HG03159 (cell line): ENCODE results near the gene RBM4B.
"Not testable (repeated sequence)": the region's sequence is repeated elsewhere in the genome, so short reads cannot be mapped to it uniquely, and the experiment has no call there.

Experiments
- ATAC-seq: cut with Tn5 transposase; IDR thresholded peaks from one replicate; pipeline ENCODE4 v1.9.1; 2021; ENCODE audit warnings: mild to moderate bottlenecking, moderate library complexity; ENCODE audit not compliant: unreplicated experiment

RBM4B gene

GRCh38 chr11:66677599-66678375 is at the start of gene RBM4B:
Gene RBM4B, minus strand, starts transcription at chr11:66677887. Its CDS starts 808 bp downstream, at chr11:66677079.
- ATAC-seq = peak; percentile 79

GRCh38 chr11:66725647-66726046 is 48.0 kb upstream of the RBM4B start:
- ATAC-seq = no peak

- no peak for ATAC-seq
These were observed 47.4 kb upstream of the RBM4B start for GRCh38 chr11:66725114-66725513.

- not testable (repeated sequence) for ATAC-seq
These were observed 46.5 kb upstream of the RBM4B start for GRCh38 chr11:66724167-66724566.

- ATAC-seq = no peak
These were observed 46.0 kb upstream of the RBM4B start for GRCh38 chr11:66723693-66724092.

GRCh38 chr11:66722745-66723651 is 45.3 kb upstream of the RBM4B start:
- ATAC-seq = no peak

GRCh38 chr11:66721939-66722338 is 44.3 kb upstream of the RBM4B start:
- ATAC-seq = no peak

GRCh38 chr11:66720899-66721470 is 43.3 kb upstream of the RBM4B start:
- ATAC-seq = no peak

GRCh38 chr11:66720223-66720898 is 42.7 kb upstream of the RBM4B start:
- no peak for ATAC-seq

- ATAC-seq = no peak
These were observed 41.6 kb upstream of the RBM4B start for GRCh38 chr11:66719111-66719872.

- ATAC-seq = no peak
These were observed 40.8 kb upstream of the RBM4B start for GRCh38 chr11:66718320-66718971.

GRCh38 chr11:66717925-66718319 is 40.2 kb upstream of the RBM4B start:
- no peak for ATAC-seq

GRCh38 chr11:66716996-66717395 is 39.3 kb upstream of the RBM4B start:
- ATAC-seq = no peak

- no peak for ATAC-seq
These were observed 37.8 kb upstream of the RBM4B start for GRCh38 chr11:66715346-66716085.

- ATAC-seq = no peak
These were observed 36.2 kb upstream of the RBM4B start for GRCh38 chr11:66713746-66714480.

GRCh38 chr11:66710384-66710930 is 32.8 kb upstream of the RBM4B start:
- ATAC-seq = no peak

GRCh38 chr11:66708701-66709100 is 31.0 kb upstream of the RBM4B start:
- ATAC-seq = no peak

GRCh38 chr11:66708094-66708493 is 30.4 kb upstream of the RBM4B start:
- ATAC-seq = no peak
